K562 treated with DMSO at 1 percent for 12 hours (cell line): ENCODE measurements around the gene PXMP2. TPM values are rescaled to one million over a fixed set of nuclear protein-coding genes. Genes with fewer than 3 reads are reported as not detected.

ENCODE experiments used
- total RNA-seq: library from RNA; unstranded; fragments of 300-600 nt; gene quantifications from 2 replicates; pipeline ENCODE4 v1.2.3, GENCODE V29; 2022; ENCODE audit not compliant: insufficient read depth

The PXMP2 gene
- total RNA-seq, result 59.7 and 65.7 TPM in 2 replicates

DNA sequence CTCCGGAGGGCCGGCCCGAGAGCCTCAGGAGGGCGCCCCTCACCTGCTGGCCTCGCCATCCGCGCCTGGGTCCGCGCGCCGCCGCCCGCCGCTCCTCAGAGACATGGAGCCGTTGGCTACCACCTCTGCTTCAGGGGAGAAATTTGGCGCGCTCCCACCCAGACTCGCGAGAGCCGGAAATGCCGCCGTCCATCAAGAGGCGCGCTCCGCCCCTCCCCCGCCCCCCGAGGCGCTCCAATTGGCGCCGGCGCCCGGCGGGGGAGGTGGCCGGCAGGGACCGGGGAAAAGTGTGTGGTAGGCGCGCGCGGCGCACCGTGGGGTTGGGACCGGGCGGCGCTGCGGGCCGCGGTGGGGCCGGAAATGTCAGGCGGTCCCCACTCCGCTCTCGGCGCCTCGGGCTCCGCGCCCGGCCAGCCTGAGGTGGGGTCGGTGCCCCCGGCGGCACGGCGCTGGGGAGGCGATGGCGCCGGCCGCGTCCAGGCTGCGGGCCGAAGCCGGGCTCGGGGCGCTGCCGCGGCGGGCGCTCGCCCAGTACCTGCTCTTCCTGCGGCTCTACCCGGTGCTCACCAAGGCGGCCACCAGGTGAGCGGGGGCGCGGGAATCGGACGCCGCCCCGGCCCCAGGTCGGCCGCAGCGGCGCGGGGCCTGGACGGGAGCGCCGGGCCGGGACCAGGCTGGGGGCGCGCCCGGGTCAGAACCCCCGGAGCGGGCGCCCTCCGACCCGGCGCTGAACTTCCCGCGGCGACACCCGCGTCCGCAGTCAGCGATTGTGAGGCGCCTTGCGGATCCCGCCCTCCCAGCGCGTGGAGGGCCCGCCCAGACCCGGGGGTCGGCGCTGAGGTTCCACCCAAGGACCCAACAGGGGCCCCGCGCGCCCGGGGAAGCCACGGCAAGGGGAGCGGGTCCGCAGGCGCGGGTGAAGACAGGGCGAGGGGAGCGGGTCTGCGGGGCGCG, at the start of gene PXMP2, which contains the start of gene POLE:
Gene PXMP2, plus strand, starts transcription at position 377 of the 954 bp plus-strand sequence. Its CDS starts 84 bp downstream, at position 461.
Gene POLE, minus strand, starts transcription at position 132 of the 954 bp plus-strand sequence. Its CDS starts 27 bp downstream, at position 105.

DNA sequence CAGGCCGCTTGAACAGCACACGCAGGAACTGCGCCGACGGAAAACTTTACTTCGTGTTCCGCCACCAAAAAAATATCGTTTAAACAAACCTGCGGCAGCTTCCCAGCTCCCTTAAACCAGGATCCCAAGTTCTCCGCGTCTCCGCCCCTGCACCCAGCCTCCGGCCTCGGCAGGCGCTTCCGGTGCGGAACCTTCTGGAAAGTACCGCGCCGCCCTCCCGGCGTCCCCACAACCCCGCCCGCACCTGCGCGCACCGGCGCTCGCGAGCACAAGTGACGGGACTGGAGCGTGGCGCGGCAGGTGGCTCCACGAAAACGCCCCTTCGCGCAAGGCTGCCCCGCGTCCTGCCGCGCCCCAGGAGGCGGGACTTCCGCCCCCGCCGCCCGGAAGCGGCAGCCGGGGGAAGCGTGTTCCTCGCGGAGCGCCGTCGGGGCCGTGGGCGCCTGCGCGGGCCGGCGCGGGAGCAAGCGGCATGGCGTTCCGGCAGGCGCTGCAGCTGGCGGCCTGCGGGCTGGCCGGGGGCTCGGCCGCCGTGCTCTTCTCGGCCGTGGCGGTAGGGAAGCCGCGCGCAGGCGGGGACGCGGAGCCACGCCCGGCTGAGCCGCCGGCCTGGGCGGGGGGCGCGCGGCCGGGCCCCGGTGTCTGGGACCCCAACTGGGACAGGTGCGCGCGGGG, 23.2 kb downstream of the PXMP2 start, which contains the start of gene PGAM5:
Gene PGAM5, plus strand, starts transcription at position 438 of the 675 bp plus-strand sequence. Its CDS starts 35 bp downstream, at position 473.

Other genes with a start within 250 kb of the PXMP2 start
- gene FBRSL1, start 197.4 kb upstream of the PXMP2 start, total RNA-seq, result 16.0 and 33.5 TPM in 2 replicates
- gene LRCOL1, start 77.0 kb upstream of the PXMP2 start, total RNA-seq, result not detected in 2 replicates
- gene P2RX2, start 68.8 kb upstream of the PXMP2 start, total RNA-seq, result not detected in 2 replicates
- 35.7 and 91.2 TPM in 2 replicates for gene POLE, start 245 bp upstream of the PXMP2 start, total RNA-seq
- gene PGAM5, start 23.3 kb downstream of the PXMP2 start, total RNA-seq, result 24.5 and 32.1 TPM in 2 replicates
- 23.1 and 50.8 TPM in 2 replicates for gene ANKLE2, start 74.2 kb downstream of the PXMP2 start, total RNA-seq
- 8.9 and 24.8 TPM in 2 replicates for gene GOLGA3, start 141.3 kb downstream of the PXMP2 start, total RNA-seq
- gene CHFR, start 200.0 kb downstream of the PXMP2 start, total RNA-seq, result 21.5 and 34.6 TPM in 2 replicates